Measurements from ENCODE around the gene TSPAN16. TPM values are rescaled to one million over a fixed set of nuclear protein-coding genes. Genes with fewer than 3 reads are reported as not detected.

Gene TSPAN16
- total RNA-seq, 1 experiment from 2014 or later, result not detected

DNA sequence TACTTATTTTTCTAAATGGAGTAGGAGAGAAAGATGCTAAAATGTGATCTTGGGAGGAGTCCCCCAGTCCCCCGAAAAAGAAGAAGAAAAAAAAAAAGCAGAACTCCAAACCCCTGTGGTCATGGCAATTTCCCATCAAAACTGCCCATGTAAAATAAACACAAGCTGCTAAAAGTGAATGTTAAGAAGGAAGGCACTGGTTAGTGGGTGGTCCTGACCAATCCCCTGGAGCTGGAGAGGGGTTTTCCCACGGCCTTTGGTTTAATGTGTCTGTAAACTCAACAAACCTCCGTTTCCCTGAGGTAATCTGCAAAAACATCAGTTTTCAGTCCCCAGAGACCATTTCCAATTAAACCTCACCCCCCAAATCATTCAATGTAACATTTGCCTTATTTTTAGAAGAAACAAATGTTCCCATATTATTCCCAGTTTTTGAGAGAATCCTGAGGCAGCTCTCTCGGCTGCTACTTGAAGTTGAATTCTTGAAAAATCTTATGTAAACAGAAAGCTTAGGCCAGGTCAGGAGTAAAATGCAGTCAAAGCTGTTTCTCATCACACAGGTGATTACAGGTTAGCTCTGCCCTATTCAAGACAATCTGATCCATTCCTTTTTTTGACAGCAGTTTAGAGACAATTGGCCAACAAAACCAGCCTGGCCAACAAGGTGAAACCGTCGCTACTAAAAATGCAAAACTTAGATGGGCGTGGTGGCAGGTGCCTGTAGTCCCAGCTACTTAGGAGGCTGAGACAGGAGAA is 26.5 kb downstream of the TSPAN16 start (continued):
- TF ChIP-seq, protein P1, sequence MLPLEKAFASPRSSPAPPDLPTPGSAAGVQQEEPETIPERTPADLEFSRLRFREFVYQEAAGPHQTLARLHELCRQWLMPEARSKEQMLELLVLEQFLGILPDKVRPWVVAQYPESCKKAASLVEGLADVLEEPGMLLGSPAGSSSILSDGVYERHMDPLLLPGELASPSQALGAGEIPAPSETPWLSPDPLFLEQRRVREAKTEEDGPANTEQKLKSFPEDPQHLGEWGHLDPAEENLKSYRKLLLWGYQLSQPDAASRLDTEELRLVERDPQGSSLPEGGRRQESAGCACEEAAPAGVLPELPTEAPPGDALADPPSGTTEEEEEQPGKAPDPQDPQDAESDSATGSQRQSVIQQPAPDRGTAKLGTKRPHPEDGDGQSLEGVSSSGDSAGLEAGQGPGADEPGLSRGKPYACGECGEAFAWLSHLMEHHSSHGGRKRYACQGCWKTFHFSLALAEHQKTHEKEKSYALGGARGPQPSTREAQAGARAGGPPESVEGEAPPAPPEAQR (CRISPR knock-in tag; IDR thresholded peaks at IDR 0.05), result no peak

DNA sequence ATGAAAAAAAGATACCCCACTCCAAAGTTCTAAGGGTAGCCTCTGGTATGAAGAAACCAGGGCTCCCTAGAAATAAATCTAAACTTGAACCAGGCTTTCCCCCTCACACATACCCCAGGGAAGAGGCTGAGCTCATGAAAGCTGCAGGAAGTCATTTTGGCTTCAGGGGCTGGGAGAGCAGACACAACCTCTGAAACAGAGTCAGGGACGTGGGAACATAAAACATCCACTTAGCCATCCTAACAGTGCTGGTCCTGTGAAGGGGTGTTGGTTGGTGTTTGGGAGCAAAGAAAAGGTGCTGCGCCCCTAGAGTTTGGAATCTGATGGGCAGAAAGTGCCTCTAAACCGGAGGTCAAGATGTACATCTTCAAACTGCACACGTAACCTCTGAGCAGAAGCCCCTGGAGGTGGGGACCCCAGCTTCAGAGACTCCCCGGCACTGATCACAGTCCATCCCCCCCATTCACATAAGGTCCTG is 27.7 kb downstream of the TSPAN16 start:
- POLR2A ChIA-PET, result interaction anchor here (0.7 kb wide), 1 partner anchor 210 kb away, joined by 3 read pairs; no protein-coding TSS in a partner anchor
- DNase-seq (ENCODE audit: low spot score), result no peak
- Mint-ChIP-seq H3K4me1 (peaks cover 16% of the 10 kb centered on the region), H3K36me3 (no peaks in the 10 kb centered on the region), H3K27ac (peak overlapping the region; percentile 53; the same call in 1 of the 2 replicates), H3K4me3 (no peak overlapping the region), H3K27me3 (ENCODE audit: low read depth) (no peaks in the 10 kb centered on the region; the same call in 1 of the 2 replicates), H3K9me3 (no peaks in the 10 kb centered on the region)
- peak; percentile 16; the same call in 1 of the 2 replicates for ATAC-seq
- no peak for TF ChIP-seq GRHL2 (CRISPR knock-in tag; IDR thresholded peaks at IDR 0.05; ENCODE audit: insufficient replicate concordance, severe bottlenecking)
- no peak for TF ChIP-seq PRRX2 (CRISPR knock-in tag; IDR thresholded peaks at IDR 0.05)
- TF ChIP-seq, protein P2, sequence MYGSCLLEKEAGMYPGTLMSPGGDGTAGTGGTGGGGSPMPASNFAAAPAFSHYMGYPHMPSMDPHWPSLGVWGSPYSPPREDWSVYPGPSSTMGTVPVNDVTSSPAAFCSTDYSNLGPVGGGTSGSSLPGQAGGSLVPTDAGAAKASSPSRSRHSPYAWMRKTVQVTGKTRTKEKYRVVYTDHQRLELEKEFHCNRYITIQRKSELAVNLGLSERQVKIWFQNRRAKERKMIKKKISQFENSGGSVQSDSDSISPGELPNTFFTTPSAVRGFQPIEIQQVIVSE (CRISPR knock-in tag; IDR thresholded peaks at IDR 0.05; ENCODE audit: borderline replicate concordance), result no peak
- no peak for TF ChIP-seq NFE2L1 (CRISPR knock-in tag; IDR thresholded peaks at IDR 0.05)
- no peak for TF ChIP-seq KAT7 (CRISPR knock-in tag; IDR thresholded peaks at IDR 0.05; ENCODE audit: borderline replicate concordance)
- no peak for TF ChIP-seq FOXJ3 (CRISPR knock-in tag; IDR thresholded peaks at IDR 0.05; ENCODE audit: borderline replicate concordance)
- no peak for TF ChIP-seq CBFB (CRISPR knock-in tag; IDR thresholded peaks at IDR 0.05; ENCODE audit: low read depth)
- TF ChIP-seq ZNF138 (CRISPR knock-in tag; conservative IDR thresholded peaks at IDR 0.05), result no peak
- no peak for TF ChIP-seq JAZF1 (CRISPR knock-in tag; IDR thresholded peaks at IDR 0.05)
- TF ChIP-seq ATF1 (CRISPR knock-in tag; IDR thresholded peaks at IDR 0.05), result no peak
- TF ChIP-seq, protein P3, sequence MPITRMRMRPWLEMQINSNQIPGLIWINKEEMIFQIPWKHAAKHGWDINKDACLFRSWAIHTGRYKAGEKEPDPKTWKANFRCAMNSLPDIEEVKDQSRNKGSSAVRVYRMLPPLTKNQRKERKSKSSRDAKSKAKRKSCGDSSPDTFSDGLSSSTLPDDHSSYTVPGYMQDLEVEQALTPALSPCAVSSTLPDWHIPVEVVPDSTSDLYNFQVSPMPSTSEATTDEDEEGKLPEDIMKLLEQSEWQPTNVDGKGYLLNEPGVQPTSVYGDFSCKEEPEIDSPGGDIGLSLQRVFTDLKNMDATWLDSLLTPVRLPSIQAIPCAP (CRISPR knock-in tag; IDR thresholded peaks at IDR 0.05), result no peak
- TF ChIP-seq, protein P4, sequence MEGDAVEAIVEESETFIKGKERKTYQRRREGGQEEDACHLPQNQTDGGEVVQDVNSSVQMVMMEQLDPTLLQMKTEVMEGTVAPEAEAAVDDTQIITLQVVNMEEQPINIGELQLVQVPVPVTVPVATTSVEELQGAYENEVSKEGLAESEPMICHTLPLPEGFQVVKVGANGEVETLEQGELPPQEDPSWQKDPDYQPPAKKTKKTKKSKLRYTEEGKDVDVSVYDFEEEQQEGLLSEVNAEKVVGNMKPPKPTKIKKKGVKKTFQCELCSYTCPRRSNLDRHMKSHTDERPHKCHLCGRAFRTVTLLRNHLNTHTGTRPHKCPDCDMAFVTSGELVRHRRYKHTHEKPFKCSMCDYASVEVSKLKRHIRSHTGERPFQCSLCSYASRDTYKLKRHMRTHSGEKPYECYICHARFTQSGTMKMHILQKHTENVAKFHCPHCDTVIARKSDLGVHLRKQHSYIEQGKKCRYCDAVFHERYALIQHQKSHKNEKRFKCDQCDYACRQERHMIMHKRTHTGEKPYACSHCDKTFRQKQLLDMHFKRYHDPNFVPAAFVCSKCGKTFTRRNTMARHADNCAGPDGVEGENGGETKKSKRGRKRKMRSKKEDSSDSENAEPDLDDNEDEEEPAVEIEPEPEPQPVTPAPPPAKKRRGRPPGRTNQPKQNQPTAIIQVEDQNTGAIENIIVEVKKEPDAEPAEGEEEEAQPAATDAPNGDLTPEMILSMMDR (IDR thresholded peaks at IDR 0.05), result no peak
- no peak for TF ChIP-seq MYBL2 (CRISPR knock-in tag; IDR thresholded peaks at IDR 0.05)
- CTCF ChIA-PET, result interaction anchor here (1.0 to 2.5 kb wide), 5 partner anchors 12 to 122 kb away, joined by 3 to 33 read pairs (median 5); partner anchors contain the start of genes ODAD3, PRKCSH and RAB3D

DNA sequence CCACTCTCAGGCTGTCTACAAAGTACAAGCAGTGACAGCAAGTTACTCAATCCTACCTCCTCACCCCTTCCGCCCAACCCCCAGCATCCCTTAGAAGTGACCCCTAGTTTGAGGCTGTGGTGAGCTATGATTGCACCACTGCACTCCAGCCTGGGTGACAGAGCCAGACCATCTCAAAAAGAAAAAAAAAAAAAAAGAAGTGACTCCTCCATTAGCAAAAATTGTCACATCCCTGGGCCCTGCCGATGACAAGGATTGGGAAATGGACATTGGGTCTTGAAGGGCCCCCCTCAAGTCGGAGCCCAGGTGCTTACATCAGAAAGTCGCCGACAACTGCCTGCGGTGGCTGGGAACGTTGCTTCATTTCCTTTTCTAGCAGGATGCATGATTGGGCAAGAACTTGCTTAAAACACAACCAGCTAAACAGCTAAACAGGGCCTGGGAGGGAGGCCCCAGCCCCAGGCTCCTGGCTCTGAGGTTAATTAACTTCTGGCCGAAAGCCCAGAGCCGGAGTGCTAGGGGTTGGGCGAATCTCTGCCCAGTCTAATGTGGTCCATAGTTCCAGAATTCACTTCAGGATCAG is 28.2 kb downstream of the TSPAN16 start:
- Mint-ChIP-seq H3K9me3 (no peaks in the 10 kb centered on the region), H3K4me3 (no peak overlapping the region), H3K27me3 (ENCODE audit: low read depth) (no peaks in the 10 kb centered on the region; the same call in 1 of the 2 replicates), H3K27ac (peak overlapping the region; percentile 23; the same call in 1 of the 2 replicates), H3K36me3 (no peaks in the 10 kb centered on the region), H3K4me1 (peaks cover 16% of the 10 kb centered on the region)
- ChIA-PET CTCF (interaction anchor here (0.9 to 1.4 kb wide), 3 partner anchors 28 to 122 kb away, joined by 3 to 4 read pairs (median 3); partner anchors contain the start of gene TSPAN16), POLR2A (interaction anchor here (0.7 kb wide), 1 partner anchor 211 kb away, joined by 3 read pairs; no protein-coding TSS in a partner anchor)
- peak; percentile 20; the same call in 1 of the 2 replicates for ATAC-seq
- DNase-seq (ENCODE audit: low spot score), result no peak
- peak; percentile 96 for TF ChIP-seq GABPB1 (CRISPR knock-in tag; IDR thresholded peaks at IDR 0.05)
- no peak for TF ChIP-seq CREM (CRISPR knock-in tag; IDR thresholded peaks at IDR 0.05)

Measured in WTC11 (cell line).